Measurements from ENCODE around the gene PTN.

- TF ChIP-seq ELK1 (IDR thresholded peaks at IDR 0.05; ENCODE audit: low read depth, low read length) (no peak), ATF7 (IDR thresholded peaks at IDR 0.05; ENCODE audit: low read depth) (no peak), TBL1XR1 (IDR thresholded peaks at IDR 0.05; ENCODE audit: low read depth, low read length) (no peak), EP300 (IDR thresholded peaks at IDR 0.05; ENCODE audit: borderline replicate concordance in 1 of 2, control insufficient read depth in 1 of 2, low read depth in 2 of 2, low read length in 2 of 2) (no peak), EZH2 (IDR thresholded peaks at IDR 0.05; ENCODE audit: borderline replicate concordance, control insufficient read depth, low read depth, low read length) (no peak), SUZ12 (IDR thresholded peaks at IDR 0.05; ENCODE audit: unreplicated experiment) (no peak), CTCF (IDR thresholded peaks at IDR 0.05 in 2 of 3, conservative IDR thresholded peaks at IDR 0.05 in 1 of 3; ENCODE audit: control insufficient read depth in 2 of 3, extremely low read depth in 1 of 3, insufficient read depth in 1 of 3, low read depth in 3 of 3, low read length in 3 of 3) (no peak), ZNF24 (IDR thresholded peaks at IDR 0.05) (no peak), TCF7 (IDR thresholded peaks at IDR 0.05; ENCODE audit: borderline replicate concordance) (no peak)
Observed at GRCh38 chr7:137245890-137246289, 97.6 kb downstream of the PTN start.
